Activated CD8-positive, alpha-beta T cell treated with anti-CD3 and anti-CD28 coated beads for 36 hours (primary cell): Measurements from ENCODE around the gene CYP1A1. TPM values are rescaled to one million over a fixed set of nuclear protein-coding genes. Genes with fewer than 3 reads are reported as not detected.

ENCODE experiments used
- ATAC-seq: fragments of 200-7000 bp; cut with Tn5 transposase; one replicate; pipeline ENCODE4 v1.10.0; 2021; ENCODE audit warnings: mild to moderate bottlenecking, moderate library complexity
- CTCF ChIA-PET: fragments of 350-600 bp; sonication (Branson Sonifier 250); formaldehyde crosslinking; loops from one replicate; lab custom pipeline; 2021; ENCODE audit warnings: antibody characterized with exemption; lab: Charles Lee
- POLR2A ChIA-PET: fragments of 350-600 bp; sonication (Branson Sonifier 250); formaldehyde crosslinking; loops from one replicate; lab custom pipeline; 2021; ENCODE audit warnings: antibody characterized with exemption; lab: Charles Lee
- DNase-seq: peaks from one replicate; pipeline ENCODE4 v3.0.0-alpha.2; 2020
- H3K27ac Mint-ChIP-seq: one replicate; pipeline ENCODE4 v1.8.0; 2021; ENCODE audit warnings: mild to moderate bottlenecking, mixed read lengths
- H3K27me3 Mint-ChIP-seq: one replicate; pipeline ENCODE4 v1.8.0; 2021; ENCODE audit warnings: mixed read lengths
- H3K36me3 Mint-ChIP-seq: one replicate; pipeline ENCODE4 v1.8.0; 2021; ENCODE audit warnings: low read depth, mixed read lengths
- H3K4me1 Mint-ChIP-seq: one replicate; pipeline ENCODE4 v1.8.0; 2021; ENCODE audit warnings: low read depth, mixed read lengths
- H3K4me3 Mint-ChIP-seq: one replicate; pipeline ENCODE4 v1.8.0; 2021; ENCODE audit warnings: mild to moderate bottlenecking, moderate library complexity, mixed read lengths
- H3K9me3 Mint-ChIP-seq: one replicate; pipeline ENCODE4 v1.8.0; 2021; ENCODE audit warnings: mixed read lengths
- intact Hi-C: fragments of 100-400 bp; cut with micrococcal nuclease; formaldehyde crosslinking; loops from one replicate; pipeline ENCODE4 v1.10.0; 2022
- total RNA-seq, 2 experiments: library from RNA; stranded (reverse); gene quantifications; one replicate each; pipeline ENCODE4 v1.2.3, GENCODE V29; 2021
- TF ChIP-seq, protein P1 (sequence below): fragments of 200-600 bp; IDR thresholded peaks from one replicate; pipeline ENCODE4 v1.8.0; 2022; ENCODE audit warnings: antibody characterized with exemption, mild to moderate bottlenecking

CYP1A1 gene
- total RNA-seq, 2 experiments from 2014 or later, result 4.3 to 4.9 TPM

DNA sequence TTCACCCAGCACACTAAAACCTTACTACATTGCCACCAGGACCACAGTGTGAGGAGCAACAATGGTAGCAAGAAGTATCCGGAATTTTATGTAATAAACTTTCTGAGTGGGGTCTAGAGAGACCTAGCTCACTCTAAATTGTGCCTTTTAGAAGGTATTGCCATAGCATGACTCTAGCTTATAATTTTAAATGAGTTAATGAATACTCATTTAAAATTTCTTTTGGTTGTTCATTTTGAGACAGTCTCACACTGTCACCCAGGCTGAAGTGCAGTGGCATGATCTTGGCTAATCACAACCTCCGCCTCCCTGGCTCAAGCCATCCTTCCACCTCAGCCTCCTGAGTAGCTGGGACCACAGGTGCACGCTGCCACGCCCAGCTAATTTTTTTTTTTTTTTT is 55.7 kb downstream of the CYP1A1 start:
- H3K4me3 Mint-ChIP-seq, result no peak overlapping the region

More for the DNA sequence above, 55.7 kb downstream of the CYP1A1 start:
- Mint-ChIP-seq H3K9me3 (no peaks in the 10 kb centered on the region), H3K27me3 (no peaks in the 10 kb centered on the region), H3K36me3 (peaks cover 24% of the 10 kb centered on the region), H3K27ac (no peak overlapping the region), H3K4me1 (peaks cover 6% of the 10 kb centered on the region)
- DNase-seq (no peak), ATAC-seq (no peak)
- ChIA-PET CTCF (interaction anchor here (0.9 to 3.7 kb wide), 3 partner anchors 35 to 99 kb away, joined by 3 to 14 read pairs (median 11); no protein-coding TSS in a partner anchor), POLR2A (interaction anchor here (0.7 kb wide), 1 partner anchor 88 kb away, joined by 3 read pairs; no protein-coding TSS in a partner anchor)
- TF ChIP-seq, protein P1, sequence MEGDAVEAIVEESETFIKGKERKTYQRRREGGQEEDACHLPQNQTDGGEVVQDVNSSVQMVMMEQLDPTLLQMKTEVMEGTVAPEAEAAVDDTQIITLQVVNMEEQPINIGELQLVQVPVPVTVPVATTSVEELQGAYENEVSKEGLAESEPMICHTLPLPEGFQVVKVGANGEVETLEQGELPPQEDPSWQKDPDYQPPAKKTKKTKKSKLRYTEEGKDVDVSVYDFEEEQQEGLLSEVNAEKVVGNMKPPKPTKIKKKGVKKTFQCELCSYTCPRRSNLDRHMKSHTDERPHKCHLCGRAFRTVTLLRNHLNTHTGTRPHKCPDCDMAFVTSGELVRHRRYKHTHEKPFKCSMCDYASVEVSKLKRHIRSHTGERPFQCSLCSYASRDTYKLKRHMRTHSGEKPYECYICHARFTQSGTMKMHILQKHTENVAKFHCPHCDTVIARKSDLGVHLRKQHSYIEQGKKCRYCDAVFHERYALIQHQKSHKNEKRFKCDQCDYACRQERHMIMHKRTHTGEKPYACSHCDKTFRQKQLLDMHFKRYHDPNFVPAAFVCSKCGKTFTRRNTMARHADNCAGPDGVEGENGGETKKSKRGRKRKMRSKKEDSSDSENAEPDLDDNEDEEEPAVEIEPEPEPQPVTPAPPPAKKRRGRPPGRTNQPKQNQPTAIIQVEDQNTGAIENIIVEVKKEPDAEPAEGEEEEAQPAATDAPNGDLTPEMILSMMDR, result no peak
- intact Hi-C loops, result no loop called here

Other genes starting within 250 kb of the CYP1A1 start
- 10 to 100 TPM; 35.2 to 36.2 TPM for gene ARID3B, start 184.3 kb downstream of the CYP1A1 start, total RNA-seq
- 100 to 1,000 TPM; 159 to 168 TPM for gene CLK3, start 109.7 kb downstream of the CYP1A1 start, total RNA-seq
- gene EDC3, start 29.5 kb downstream of the CYP1A1 start, total RNA-seq, result 10 to 100 TPM; 41.9 to 44.1 TPM
- not detected for gene CYP1A2, start 23.3 kb upstream of the CYP1A1 start, total RNA-seq
- gene CSK, start 56.6 kb upstream of the CYP1A1 start, total RNA-seq, result 100 to 1,000 TPM; 254 to 260 TPM
- under 1 TPM in 1 of 2 experiments, not detected in 1; 0.11 TPM for gene LMAN1L, start 87.3 kb upstream of the CYP1A1 start, total RNA-seq
- gene CPLX3, start 101.1 kb upstream of the CYP1A1 start, total RNA-seq, result under 1 TPM in 1 of 2 experiments, not detected in 1; 0.11 TPM
- 10 to 100 TPM; 45.9 to 49.3 TPM for gene ULK3, start 117.6 kb upstream of the CYP1A1 start, total RNA-seq
- gene SCAMP2, start 147.8 kb upstream of the CYP1A1 start, total RNA-seq, result 10 to 100 TPM; 57.8 to 58.9 TPM
- 10 to 100 TPM; 67.1 to 74.3 TPM for gene MPI, start 164.5 kb upstream of the CYP1A1 start, total RNA-seq
- 10 to 100 TPM; 36.5 to 44.7 TPM for gene FAM219B, start 181.3 kb upstream of the CYP1A1 start, total RNA-seq
- 100 to 1,000 TPM; 342 TPM for gene COX5A, start 212.5 kb upstream of the CYP1A1 start, total RNA-seq
- 1 to 10 TPM; 7.0 to 7.2 TPM for gene RPP25, start 231.2 kb upstream of the CYP1A1 start, total RNA-seq